Endothelial cell of umbilical vein (primary cell): ENCODE results near the gene PEX19. TPM values are rescaled to one million over a fixed set of nuclear protein-coding genes. Genes with fewer than 3 reads are reported as not detected.

ENCODE experiments used
- BruUV-seq: library from RNA; stranded (reverse); fragments of 400-500 nt; replicated peaks from 2 replicates; lab custom pipeline; 2021; lab: Mats Ljungman, UMichigan
- CTCF ChIA-PET: fragments of 300-600, 350-600 bp; sonication (Branson Sonifier 250); formaldehyde crosslinking; loops from one replicate; lab custom pipeline; 2021; ENCODE audit warnings: antibody characterized with exemption, inconsistent platforms; lab: Charles Lee
- POLR2A ChIA-PET: fragments of 300-600, 350-600 bp; sonication (Branson Sonifier 250); formaldehyde crosslinking; loops from one replicate; lab custom pipeline; 2021; ENCODE audit warnings: antibody characterized with exemption, inconsistent platforms; lab: Charles Lee
- DNase-seq: peaks from one replicate; pipeline ENCODE4 v3.0.0-alpha.2; 2011; ENCODE audit warnings: low read depth, low spot score
- FAIRE-seq: peaks from 2 replicates; lab custom pipeline; 2011; peaks lifted over from hg19 to GRCh38; lab: Jason Lieb, UNC
- H2AFZ ChIP-seq: 2 replicates; pipeline ENCODE4 v1.6.0; 2012; ENCODE audit warnings: low read depth, low read length, control low read depth, inconsistent platforms
- H3K27ac ChIP-seq: 2 replicates; pipeline ENCODE4 v1.5.1; 2011; ENCODE audit warnings: low read depth, mild to moderate bottlenecking, control low read depth, low read length, moderate library complexity; ENCODE audit not compliant: insufficient read depth
- H3K27me3 ChIP-seq, 2 experiments: 2 replicates each; pipeline versions ENCODE4 v1.6.0 to v1.6.1; 2011; ENCODE audit warnings: low read length in 2 of 2, mixed read lengths in 1 of 2; ENCODE audit not compliant: control insufficient read depth in 2 of 2, insufficient read depth in 2 of 2
- H3K36me3 ChIP-seq, 2 experiments: 2 replicates in 1 of 2; 3 replicates in 1 of 2; pipeline ENCODE4 v1.5.1; 2011; ENCODE audit warnings: low read length in 2 of 2, mild to moderate bottlenecking in 1 of 2, moderate library complexity in 1 of 2; ENCODE audit not compliant: control insufficient read depth in 2 of 2, insufficient read depth in 2 of 2; ENCODE audit errors: extremely low read depth in 1 of 2
- H3K4me1 ChIP-seq: 3 replicates; pipeline ENCODE4 v1.5.1; 2011; ENCODE audit warnings: mild to moderate bottlenecking, low read length; ENCODE audit not compliant: control insufficient read depth, insufficient read depth; ENCODE audit errors: extremely low read depth
- H3K4me2 ChIP-seq: 2 replicates; pipeline ENCODE4 v1.6.1; 2011; ENCODE audit warnings: low read length, control low read depth, mixed read lengths; ENCODE audit not compliant: insufficient read depth
- H3K4me3 ChIP-seq, 3 experiments: fragments of 200-600 bp in 1 of 3; sonication (generic), shearing (Covaris generic) in 1 of 3; replicated peaks in 1 of 3; 2 replicates each; pipeline ENCODE4 v1.5.1; 2011 to 2016; ENCODE audit warnings: control low read depth in 3 of 3, low read length in 3 of 3, mild to moderate bottlenecking in 2 of 3, inconsistent platforms in 1 of 3, low read depth in 1 of 3, moderate library complexity in 1 of 3; ENCODE audit not compliant: insufficient read depth in 1 of 3
- H3K79me2 ChIP-seq: 2 replicates; pipeline ENCODE4 v1.6.0; 2012; ENCODE audit warnings: low read length, inconsistent platforms; ENCODE audit not compliant: control insufficient read depth, insufficient read depth
- H3K9ac ChIP-seq: replicated peaks from 2 replicates; pipeline ENCODE3; 2011; ENCODE audit warnings: low read length, control low read depth; ENCODE audit not compliant: insufficient read depth; ENCODE audit errors: extremely low read depth
- H3K9me1 ChIP-seq: replicated peaks from 3 replicates; pipeline ENCODE4 v1.6.0; 2011; ENCODE audit warnings: mild to moderate bottlenecking, low read length; ENCODE audit not compliant: control insufficient read depth, insufficient read depth; ENCODE audit errors: extremely low read depth
- H3K9me3 ChIP-seq: replicated peaks from 2 replicates; pipeline ENCODE4 v1.5.1; 2012; ENCODE audit warnings: low read length, inconsistent platforms; ENCODE audit not compliant: control insufficient read depth, insufficient read depth
- H4K20me1 ChIP-seq: replicated peaks from 2 replicates; pipeline ENCODE3; 2011; ENCODE audit warnings: mild to moderate bottlenecking, low read length; ENCODE audit not compliant: control insufficient read depth, insufficient read depth; ENCODE audit errors: extremely low read depth
- CTCF ChIP-seq, 2 donors: IDR thresholded peaks; 1 replicate in 1 of 2; 2 replicates in 1 of 2; pipeline ENCODE4 v1.5.1; 2011; ENCODE audit warnings: low read length in 2 of 2, mild to moderate bottlenecking in 2 of 2, moderate library complexity in 2 of 2, control low read depth in 1 of 2, inconsistent platforms in 1 of 2, low read depth in 1 of 2; ENCODE audit not compliant: insufficient read depth in 1 of 2; ENCODE audit errors: extremely low read depth in 1 of 2
- EZH2 ChIP-seq: IDR thresholded peaks from 2 replicates; pipeline ENCODE4 v1.6.1; 2012; ENCODE audit warnings: borderline replicate concordance, low read depth, mild to moderate bottlenecking, moderate library complexity, low read length, inconsistent platforms; ENCODE audit not compliant: severe bottlenecking
- FOS ChIP-seq: IDR thresholded peaks from 2 replicates; pipeline ENCODE4 v1.6.1; 2011; ENCODE audit warnings: mild to moderate bottlenecking, low read length, moderate library complexity, borderline replicate concordance; ENCODE audit not compliant: insufficient read depth
- GATA2 ChIP-seq: IDR thresholded peaks from 2 replicates; pipeline ENCODE4 v1.7.0; 2011; ENCODE audit warnings: low read depth, mild to moderate bottlenecking, moderate library complexity, mixed read lengths, low read length; ENCODE audit not compliant: insufficient read length, insufficient read depth
- JUN ChIP-seq: IDR thresholded peaks from 2 replicates; pipeline ENCODE4 v1.6.1; 2011; ENCODE audit warnings: borderline replicate concordance, low read depth; ENCODE audit not compliant: insufficient read length, insufficient read depth
- MAX ChIP-seq: IDR thresholded peaks from 2 replicates; pipeline ENCODE4 v1.6.1; 2011; ENCODE audit not compliant: insufficient read depth, insufficient read length
- MYC ChIP-seq: IDR thresholded peaks from one replicate; pipeline ENCODE4 v1.6.1; 2011; ENCODE audit warnings: mild to moderate bottlenecking, low read depth, low read length
- POLR2A ChIP-seq: IDR thresholded peaks from 2 replicates; pipeline ENCODE4 v1.6.1; 2012; ENCODE audit warnings: low read depth, mild to moderate bottlenecking, control low read depth, low read length
- POLR2AphosphoS5 ChIP-seq: IDR thresholded peaks from 2 replicates; pipeline ENCODE4 v1.6.1; 2012; ENCODE audit warnings: low read depth, mild to moderate bottlenecking, control low read depth, low read length, moderate library complexity; ENCODE audit not compliant: insufficient read depth
- dilution Hi-C: fragments of 300-500 bp; cut with MboI; formaldehyde crosslinking; loops from one replicate; pipeline ENCODE4 v1.15.0; 2019; ENCODE audit warnings: low sequenced_read_pairs; ENCODE audit not compliant: extremely low pct_ligation_motif_present
- intact Hi-C: fragments of 100-400 bp; cut with micrococcal nuclease; formaldehyde crosslinking; loops from one replicate; pipeline ENCODE4 v1.10.0; 2022
- polyA plus RNA-seq, 4 experiments: library from polyadenylated mRNA; depleted of rRNA in 3 of 4; stranded (reverse) in 3 of 4; unstranded in 1 of 4; fragments of >200 nt; gene quantifications; 2 replicates each; pipeline versions ENCODE4 v1.2.1 to v1.2.3, GENCODE V29; 2011 to 2012; ENCODE audit warnings: missing spikeins in 1 of 4
- total RNA-seq: library from RNA; stranded (reverse); gene quantifications from 2 replicates; pipeline ENCODE4 v1.2.3, GENCODE V29; 2021

PEX19 gene
- total and polyA plus RNA-seq, 2 donors (not counting 3 experiments of a cell fraction or from before 2014, with no cell fraction given), result 24.4 to 38.4 TPM

- no peak overlapping the region for H3K4me3 ChIP-seq
- ChIA-PET POLR2A (no interaction called here), CTCF (no interaction called here)
- H3K4me2 ChIP-seq, result no peak overlapping the region
- no TSS peak for BruUV-seq
- dilution Hi-C loops, result no loop called here
- peaks cover 9% of the 10 kb centered on the region for H3K4me1 ChIP-seq
- no peaks in the 10 kb centered on the region for H4K20me1 ChIP-seq
- FAIRE-seq (no peak), DNase-seq (no peak)
- H3K27ac ChIP-seq, result no peak overlapping the region
- H2AFZ ChIP-seq, result no peak overlapping the region
- peaks cover 15% of the 10 kb centered on the region for H3K79me2 ChIP-seq
- intact Hi-C loops, result no loop called here
- H3K27me3 ChIP-seq, result no peaks in the 10 kb centered on the region
- TF ChIP-seq MAX, result no peak
- no peak for TF ChIP-seq CTCF (IDR thresholded peaks at IDR 0.05; ENCODE audit: extremely low read depth in 1 of 2, insufficient read depth in 1 of 2, low read depth in 1 of 2, low read length in 2 of 2)
- no peak for TF ChIP-seq FOS
- no peak for TF ChIP-seq EZH2
- no peak for TF ChIP-seq GATA2
- no peak for TF ChIP-seq MYC
- no peak for TF ChIP-seq POLR2A
- no peak for TF ChIP-seq POLR2AphosphoS5
- no peak for TF ChIP-seq JUN
- no peaks in the 10 kb centered on the region for H3K9me3 ChIP-seq
- H3K36me3 ChIP-seq, result peaks cover 28 to 32% of the 10 kb centered on the region in 2 experiments
- no peaks in the 10 kb centered on the region for H3K9me1 ChIP-seq
- H3K9ac ChIP-seq, result no peak overlapping the region
These were observed 2.1 kb downstream of the PEX19 start for GRCh38 chr1:160282807-160283206.
